Uterus (tissue), 2 donors: ENCODE data around the gene SGSM2.

ENCODE experiments used
- CTCF ChIP-seq, 4 experiments: fragments of 200-600 bp in 2 of 4; fragments of 450-650 bp in 2 of 4; sonication (generic) in 2 of 4; IDR thresholded peaks; one replicate each; pipeline ENCODE4 v1.5.1; 2016 to 2019; ENCODE audit warnings: antibody characterized with exemption in 4 of 4, mild to moderate bottlenecking in 2 of 4, moderate library complexity in 1 of 4
- POLR2A ChIP-seq, 2 donors: fragments of 450-650 bp; IDR thresholded peaks; one replicate each; pipeline ENCODE4 v1.6.1; 2016; ENCODE audit warnings: antibody characterized with exemption in 2 of 2, mild to moderate bottlenecking in 1 of 2, moderate library complexity in 1 of 2

- no peak for TF ChIP-seq CTCF (IDR thresholded peaks at IDR 0.05)
- no peak for TF ChIP-seq POLR2A (IDR thresholded peaks at IDR 0.05)
Measured at GRCh38 chr17:2427910-2428309, 90.6 kb downstream of the SGSM2 start.
